ENCODE results near the gene PTCH2. TPM values are rescaled to one million over a fixed set of nuclear protein-coding genes. Genes with fewer than 3 reads are reported as not detected.

Gene PTCH2
- total and polyA plus RNA-seq, 2 of the 13 experiments (the other 11 are each of a cell fraction or from before 2014, with no cell fraction given) = 0.60 to 1.5 TPM

DNA sequence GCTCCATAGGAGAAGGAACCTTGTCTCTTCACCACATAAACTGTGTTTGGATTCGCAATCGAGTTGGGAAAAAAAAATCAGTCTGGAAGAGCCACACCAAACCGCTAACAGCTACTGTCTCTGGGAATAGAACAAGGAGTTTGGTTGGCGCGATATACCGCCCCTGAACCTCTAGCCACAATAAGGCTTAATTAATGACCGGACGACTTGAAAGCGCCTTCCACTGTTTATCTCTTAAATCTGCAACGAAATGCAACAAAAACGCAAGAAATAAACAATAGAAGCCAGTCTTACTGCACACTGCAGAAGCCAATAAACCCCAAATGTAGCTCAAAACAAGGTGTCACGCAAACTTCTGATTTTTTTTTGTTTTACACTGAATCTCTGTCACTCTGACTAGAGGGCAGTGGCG lies 23.9 kb downstream of the PTCH2 start:
- H3K79me2 ChIP-seq (ENCODE audit: insufficient read depth, low read length) = no peaks in the 10 kb centered on the region
- no peaks in the 10 kb centered on the region for H3K9me3 ChIP-seq (ENCODE audit: low read length)
- peak overlapping the region in 1 of 3 experiments; percentile 80; a peak in 4 of 6 replicates for H3K4me3 ChIP-seq (replicated peaks in 1 of 3; ENCODE audit: insufficient read depth in 1 of 3, low read depth in 2 of 3, low read length in 3 of 3)
- BruUV-seq (replicated peaks) = no TSS peak
- FAIRE-seq (no peak), DNase-seq (ENCODE audit: low spot score) (no peak), ATAC-seq (no peak; the same call in 1 of the 3 replicates)
- H3K27me3 ChIP-seq (ENCODE audit: control insufficient read depth in 1 of 2, insufficient read depth in 2 of 2, low read length in 2 of 2) = no peaks in the 10 kb centered on the region
- peak overlapping the region; percentile 99 for H3K9ac ChIP-seq (ENCODE audit: insufficient read depth, low read depth, low read length)
- H4K20me1 ChIP-seq (ENCODE audit: insufficient read depth, low read length) = no peaks in the 10 kb centered on the region
- peaks cover 32% of the 10 kb centered on the region for H3K4me1 ChIP-seq (ENCODE audit: insufficient read depth, low read length)
- intact Hi-C loops (cut with micrococcal nuclease; ENCODE audit: unreplicated experiment) = loop anchor here (5.0 kb wide), 1 partner anchor 37 kb away; no protein-coding TSS in a partner anchor
- 39% methylated on average over 13 of the region's 13 CpGs for WGBS (ENCODE audit: low lambda C conversion rate)
- CTCF ChIA-PET (ENCODE audit: low intra/inter-chr PET ratio, low total read pairs) = no interaction called here
- TF ChIP-seq ZNF235 (CRISPR knock-in tag; IDR thresholded peaks at IDR 0.05; ENCODE audit: borderline replicate concordance) (0 out of 2 replicates have a peak, but pooled peaks have one; percentile 1), GLI4 (CRISPR knock-in tag; IDR thresholded peaks at IDR 0.05; ENCODE audit: borderline replicate concordance) (no peak), DMAP1 (CRISPR knock-in tag; IDR thresholded peaks at IDR 0.05) (no peak), TBX3 (IDR thresholded peaks at IDR 0.05; ENCODE audit: borderline replicate concordance) (0 out of 2 replicates have a peak, but pooled peaks have one; percentile 14), ZNF607 (CRISPR knock-in tag; IDR thresholded peaks at IDR 0.05; ENCODE audit: borderline replicate concordance) (0 out of 2 replicates have a peak, but pooled peaks have one; percentile 34)
- TF ChIP-seq, protein P1, sequence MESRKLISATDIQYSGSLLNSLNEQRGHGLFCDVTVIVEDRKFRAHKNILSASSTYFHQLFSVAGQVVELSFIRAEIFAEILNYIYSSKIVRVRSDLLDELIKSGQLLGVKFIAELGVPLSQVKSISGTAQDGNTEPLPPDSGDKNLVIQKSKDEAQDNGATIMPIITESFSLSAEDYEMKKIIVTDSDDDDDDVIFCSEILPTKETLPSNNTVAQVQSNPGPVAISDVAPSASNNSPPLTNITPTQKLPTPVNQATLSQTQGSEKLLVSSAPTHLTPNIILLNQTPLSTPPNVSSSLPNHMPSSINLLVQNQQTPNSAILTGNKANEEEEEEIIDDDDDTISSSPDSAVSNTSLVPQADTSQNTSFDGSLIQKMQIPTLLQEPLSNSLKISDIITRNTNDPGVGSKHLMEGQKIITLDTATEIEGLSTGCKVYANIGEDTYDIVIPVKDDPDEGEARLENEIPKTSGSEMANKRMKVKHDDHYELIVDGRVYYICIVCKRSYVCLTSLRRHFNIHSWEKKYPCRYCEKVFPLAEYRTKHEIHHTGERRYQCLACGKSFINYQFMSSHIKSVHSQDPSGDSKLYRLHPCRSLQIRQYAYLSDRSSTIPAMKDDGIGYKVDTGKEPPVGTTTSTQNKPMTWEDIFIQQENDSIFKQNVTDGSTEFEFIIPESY (CRISPR knock-in tag; IDR thresholded peaks at IDR 0.05) = peak; percentile 79
- peak overlapping the region; percentile 100 for H3K27ac ChIP-seq (ENCODE audit: extremely low read length, insufficient read depth, low read length)
- no peak overlapping the region for H2AFZ ChIP-seq (ENCODE audit: low read length)
- in situ Hi-C loops (cut with HindIII; ENCODE audit: extremely low pct_ligation_motif_present, low pct_unique_long_range_greater_than_20kb) = no loop called here
- H3K36me3 ChIP-seq (replicated peaks in 1 of 2; ENCODE audit: control insufficient read depth in 1 of 2, insufficient read depth in 2 of 2, low read length in 2 of 2) = no peaks in the 10 kb centered on the region; a peak in 1 of 5 replicates
- POLR2A ChIA-PET = interaction anchor here (0.8 to 11.3 kb wide), 30 partner anchors 8 to 681 kb away, joined by 3 to 570 read pairs (median 8); partner anchors contain the start of genes ARMH1, BEST4, BTBD19 and CCDC163
- peak overlapping the region; percentile 87 for H3K4me2 ChIP-seq (ENCODE audit: low read depth, low read length)

All from HepG2 (cell line).